Mucosa of stomach (tissue), 1 donor: ENCODE results near the gene SMIM36.
"Not testable (repeated sequence)": the region's sequence is repeated elsewhere in the genome, so short reads cannot be mapped to it uniquely, and the experiment has no call there.

Experiments
- H3K27me3 ChIP-seq: one replicate; pipeline ENCODE4 v1.7.0; 2013; ENCODE audit warnings: mild to moderate bottlenecking, low read length; ENCODE audit not compliant: control insufficient read depth, insufficient read depth
- H3K36me3 ChIP-seq: one replicate; pipeline ENCODE4 v1.7.0; 2013; ENCODE audit warnings: low read length; ENCODE audit not compliant: control insufficient read depth, insufficient read depth
- H3K4me1 ChIP-seq: one replicate; pipeline ENCODE4 v1.7.0; 2013; ENCODE audit warnings: mild to moderate bottlenecking, low read length; ENCODE audit not compliant: control insufficient read depth, insufficient read depth
- H3K4me3 ChIP-seq: one replicate; pipeline ENCODE4 v1.7.0; 2013; ENCODE audit warnings: low read length
- H3K9ac ChIP-seq: one replicate; pipeline ENCODE4 v1.7.0; 2013; ENCODE audit warnings: mild to moderate bottlenecking, low read length, moderate library complexity
- H3K9me3 ChIP-seq: one replicate; pipeline ENCODE4 v1.7.0; 2013; ENCODE audit warnings: mild to moderate bottlenecking, low read length, moderate library complexity; ENCODE audit not compliant: control insufficient read depth
- donor health status: Pancreatic carcinoma.

Gene SMIM36

DNA sequence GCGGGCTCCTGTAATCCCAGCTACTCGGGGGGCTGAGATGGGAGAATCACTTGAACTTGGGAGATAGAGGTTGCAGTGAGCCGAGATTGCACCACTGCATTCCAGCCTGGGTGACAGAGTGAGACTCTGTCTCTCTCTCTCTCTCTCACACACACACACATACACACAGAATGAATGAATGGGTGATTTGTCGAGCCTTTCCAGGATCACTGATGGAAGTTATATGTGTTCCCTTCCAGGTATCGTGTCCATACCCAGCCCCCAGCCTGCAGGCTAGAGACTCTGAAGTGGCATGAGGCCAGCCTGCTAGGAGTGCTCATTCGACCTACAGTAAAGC, 88.5 kb downstream of the SMIM36 start:
- not testable (repeated sequence) for H3K27me3 ChIP-seq, H3K36me3 ChIP-seq, H3K4me3 ChIP-seq, H3K9me3 ChIP-seq, H3K4me1 ChIP-seq, H3K9ac ChIP-seq

- peak within 1 kb of the TSS; percentile 78 for H3K9ac ChIP-seq
- H3K9me3 ChIP-seq: no peaks in the 10 kb centered on the region
- no peaks in the 10 kb centered on the region for H3K36me3 ChIP-seq
- H3K4me3 ChIP-seq: peak within 1 kb of the TSS; percentile 56
- H3K27me3 ChIP-seq: no peaks in the 10 kb centered on the region
- H3K4me1 ChIP-seq: no peaks in the 10 kb centered on the region
These were observed 89.9 kb downstream of the SMIM36 start, which contains the start of gene MMD for GRCh38 chr17:55421179-55421934. TSS of gene MMD (minus strand) at chr17:55421835. CDS start at chr17:55421695, 140 bp downstream.

- H3K36me3 ChIP-seq: no peaks in the 10 kb centered on the region
- no peaks in the 10 kb centered on the region for H3K27me3 ChIP-seq
- peak overlapping the region; percentile 56 for H3K4me3 ChIP-seq
- no peaks in the 10 kb centered on the region for H3K4me1 ChIP-seq
- no peaks in the 10 kb centered on the region for H3K9me3 ChIP-seq
- H3K9ac ChIP-seq: peak overlapping the region; percentile 78
These were observed 90.5 kb downstream of the SMIM36 start for GRCh38 chr17:55420776-55421178.

DNA sequence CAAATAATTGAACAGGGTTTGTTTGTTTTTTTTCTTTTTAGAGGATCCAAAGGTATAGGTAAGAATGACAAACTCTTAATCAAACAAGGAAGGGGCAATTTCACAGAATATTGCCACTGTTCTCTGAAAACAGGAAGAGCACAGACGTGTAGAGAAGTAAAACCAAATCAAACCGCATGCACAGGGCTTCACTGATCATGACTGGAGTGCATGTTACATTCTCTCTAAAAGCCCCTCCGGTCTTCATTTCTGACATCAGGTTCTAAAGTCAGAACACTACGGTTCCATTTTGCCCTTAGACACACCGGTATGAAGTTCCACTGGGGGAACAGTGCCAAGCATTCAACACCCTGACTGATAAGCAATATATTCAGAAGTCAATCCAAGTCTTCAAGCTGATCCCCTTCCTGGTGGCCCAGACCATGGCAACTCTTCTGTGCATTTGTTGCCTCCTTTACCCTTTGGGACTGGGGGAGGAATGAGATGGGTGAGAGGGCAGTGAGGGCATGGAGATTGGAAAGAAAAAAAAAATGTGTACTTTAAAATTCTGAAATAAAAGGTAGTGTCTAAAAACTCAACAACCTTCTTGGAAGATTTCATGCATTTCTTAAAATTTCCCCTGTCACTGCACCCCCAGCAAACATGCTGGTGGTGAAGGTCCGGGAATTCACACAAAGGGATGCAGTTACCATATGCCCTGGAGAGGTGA, 91.0 kb downstream of the SMIM36 start:
- H3K4me3 ChIP-seq: no peak overlapping the region
- H3K9me3 ChIP-seq: no peaks in the 10 kb centered on the region
- peak overlapping the region; percentile 78 for H3K9ac ChIP-seq
- H3K4me1 ChIP-seq: no peaks in the 10 kb centered on the region
- no peaks in the 10 kb centered on the region for H3K27me3 ChIP-seq
- no peaks in the 10 kb centered on the region for H3K36me3 ChIP-seq

GRCh38 chr17:55418369-55419268, 92.6 kb downstream of the SMIM36 start:
- no peaks in the 10 kb centered on the region for H3K9me3 ChIP-seq
- H3K4me3 ChIP-seq: no peak overlapping the region
- H3K27me3 ChIP-seq: no peaks in the 10 kb centered on the region
- H3K9ac ChIP-seq: no peak overlapping the region
- no peaks in the 10 kb centered on the region for H3K4me1 ChIP-seq
- H3K36me3 ChIP-seq: no peaks in the 10 kb centered on the region

DNA sequence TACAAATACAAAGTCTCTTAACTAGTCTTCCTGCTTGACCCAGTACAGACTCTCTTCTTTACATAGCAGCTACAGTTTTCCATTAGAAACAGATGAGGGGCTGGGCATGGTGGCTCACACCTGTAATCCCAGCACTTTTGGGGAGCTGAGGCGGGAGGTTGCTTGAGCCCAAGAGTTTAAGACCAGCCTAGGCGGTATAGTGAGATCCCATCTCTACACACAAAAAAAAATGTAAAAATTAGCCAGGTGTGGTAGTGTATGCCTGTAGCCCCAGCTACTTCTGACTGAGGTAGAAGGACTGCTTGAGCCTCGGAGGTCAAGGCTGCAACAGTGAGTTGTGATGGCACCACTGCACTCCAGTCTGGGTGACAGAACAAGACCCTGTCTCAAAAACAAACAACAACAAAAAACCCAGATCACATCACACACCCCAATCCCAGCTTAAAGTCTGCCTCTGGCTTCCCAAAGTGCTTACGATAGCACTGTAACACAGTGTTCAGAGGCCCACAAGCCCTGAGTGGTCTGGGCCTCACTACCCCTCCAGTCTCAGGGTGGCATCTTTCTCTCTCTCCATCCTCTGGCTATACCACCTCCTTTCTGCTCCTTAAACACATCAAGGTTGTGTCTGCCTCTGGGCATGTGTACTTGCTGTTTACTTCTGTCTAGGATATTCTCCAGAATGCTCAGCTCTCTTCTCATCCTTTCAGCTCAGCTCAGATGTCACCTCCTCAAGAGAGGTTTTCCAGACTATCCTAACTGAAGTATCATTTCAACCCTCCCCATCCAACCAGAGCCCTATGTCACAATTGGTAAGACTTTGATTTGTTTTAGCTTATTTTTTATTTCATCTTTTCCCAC, 93.6 kb downstream of the SMIM36 start:
- no peaks in the 10 kb centered on the region for H3K36me3 ChIP-seq
- no peaks in the 10 kb centered on the region for H3K9me3 ChIP-seq
- H3K9ac ChIP-seq: no peak overlapping the region
- H3K27me3 ChIP-seq: no peaks in the 10 kb centered on the region
- H3K4me3 ChIP-seq: no peak overlapping the region
- H3K4me1 ChIP-seq: no peaks in the 10 kb centered on the region

DNA sequence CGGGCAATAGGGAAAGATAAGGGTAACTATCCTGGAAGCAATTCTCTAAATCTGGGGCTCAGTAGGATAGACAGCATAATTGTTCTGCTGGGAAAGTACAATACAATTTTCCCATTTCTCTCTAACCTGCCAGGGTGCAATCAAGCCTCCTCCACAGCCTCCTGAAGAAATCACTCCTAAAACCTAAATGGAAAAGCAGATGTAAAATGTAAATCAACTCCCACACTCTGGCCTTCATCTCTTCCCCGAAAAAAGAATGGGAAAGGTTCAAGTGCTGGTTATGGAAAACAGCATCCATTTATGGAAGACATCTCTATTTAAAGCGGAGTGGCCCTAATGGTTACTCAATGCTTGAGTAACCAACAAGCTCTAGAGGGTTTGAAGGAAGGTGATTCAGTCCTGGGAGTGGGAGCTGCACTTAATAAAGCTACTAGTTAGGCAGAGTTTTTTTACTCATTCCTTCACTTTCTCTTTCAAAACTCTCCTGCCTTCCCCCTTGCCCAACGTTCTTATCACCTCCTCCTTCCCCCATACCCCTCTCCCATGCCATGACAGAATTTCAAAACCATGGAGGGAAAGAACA, 94.7 kb downstream of the SMIM36 start:
- Histone ChIP-seq H3K27me3 (no peaks in the 10 kb centered on the region), H3K9me3 (no peaks in the 10 kb centered on the region), H3K36me3 (no peaks in the 10 kb centered on the region), H3K9ac (no peak overlapping the region), H3K4me1 (no peaks in the 10 kb centered on the region), H3K4me3 (no peak overlapping the region)

DNA sequence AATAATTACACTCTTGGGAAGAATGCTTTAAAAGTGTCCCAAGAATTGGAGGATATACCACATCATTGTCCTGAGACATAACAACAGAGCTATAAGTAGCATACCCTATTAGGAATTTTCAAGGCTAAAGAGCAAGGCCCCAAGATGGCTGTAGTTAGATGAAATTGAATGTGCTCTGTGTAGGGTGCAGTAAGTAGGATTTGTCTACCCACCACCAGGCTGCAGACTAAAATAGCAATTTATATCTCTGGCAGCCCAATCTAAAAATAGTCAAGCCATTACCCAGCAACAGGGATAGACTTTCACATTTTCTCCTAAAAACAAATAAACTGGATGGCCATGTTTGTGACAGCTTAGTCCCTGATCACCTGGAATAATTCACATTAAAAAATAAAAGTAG, 95.3 kb downstream of the SMIM36 start:
- H3K4me3 ChIP-seq: no peak overlapping the region
- no peaks in the 10 kb centered on the region for H3K4me1 ChIP-seq
- no peak overlapping the region for H3K9ac ChIP-seq
- no peaks in the 10 kb centered on the region for H3K9me3 ChIP-seq
- no peaks in the 10 kb centered on the region for H3K27me3 ChIP-seq
- no peaks in the 10 kb centered on the region for H3K36me3 ChIP-seq

- Histone ChIP-seq H3K27me3 (no peaks in the 10 kb centered on the region), H3K9ac (no peak overlapping the region), H3K4me1 (no peaks in the 10 kb centered on the region), H3K9me3 (no peaks in the 10 kb centered on the region), H3K4me3 (no peak overlapping the region), H3K36me3 (no peaks in the 10 kb centered on the region)
These were observed 96.3 kb downstream of the SMIM36 start for GRCh38 chr17:55414983-55415382.

GRCh38 chr17:55413825-55414489, 97.3 kb downstream of the SMIM36 start:
- no peak overlapping the region for H3K4me3 ChIP-seq
- H3K9ac ChIP-seq: no peak overlapping the region
- no peaks in the 10 kb centered on the region for H3K9me3 ChIP-seq
- H3K4me1 ChIP-seq: no peaks in the 10 kb centered on the region
- H3K27me3 ChIP-seq: no peaks in the 10 kb centered on the region
- no peaks in the 10 kb centered on the region for H3K36me3 ChIP-seq

- no peaks in the 10 kb centered on the region for H3K27me3 ChIP-seq
- H3K4me3 ChIP-seq: no peak overlapping the region
- no peaks in the 10 kb centered on the region for H3K36me3 ChIP-seq
- no peak overlapping the region for H3K9ac ChIP-seq
- no peaks in the 10 kb centered on the region for H3K9me3 ChIP-seq
- H3K4me1 ChIP-seq: no peaks in the 10 kb centered on the region
These were observed 99.8 kb downstream of the SMIM36 start for GRCh38 chr17:55411463-55411855.
